RWPE1 (cell line): ENCODE results near the gene PITPNM3.
A peak's percentile ranks its signal among the peaks of the same experiment; 100 is the strongest.

Source experiments
- CTCF ChIA-PET: fragments of 350-600 bp; sonication (Branson Sonifier 250); formaldehyde crosslinking; extraction: SDS; loops from one replicate; lab custom pipeline; 2021; lab: Yijun Ruan, JAX
- POLR2A ChIA-PET: fragments of 400-600 bp; formaldehyde crosslinking; extraction: SDS; loops from one replicate; lab custom pipeline; 2020; ENCODE audit warnings: antibody characterized with exemption; ENCODE audit not compliant: low non-redundant PET; lab: Yijun Ruan, JAX
- DNase-seq: peaks from one replicate; pipeline ENCODE4 v3.0.0; 2012; ENCODE audit warnings: low spot score
- H3K27ac ChIP-seq: fragments of 450-650 bp; 2 replicates; pipeline ENCODE4 v1.5.1; 2017
- CTCF ChIP-seq: fragments of 450-650 bp; conservative IDR thresholded peaks from 2 replicates; pipeline ENCODE4 v1.5.1; 2017; ENCODE audit warnings: low read depth, mild to moderate bottlenecking

PITPNM3 gene

GRCh38 chr17:6461246-6461645 lies 95.1 kb downstream of the PITPNM3 start:
- DNase-seq: no peak
- POLR2A ChIA-PET: no interaction called here
- H3K27ac ChIP-seq: peak overlapping the region; percentile 2
- TF ChIP-seq CTCF: no peak
- CTCF ChIA-PET: interaction anchor here (2.1 kb wide), 1 partner anchor 12 kb away, joined by 10 read pairs; no protein-coding TSS in a partner anchor

- POLR2A ChIA-PET: no interaction called here
- no peak for DNase-seq
- H3K27ac ChIP-seq: peak overlapping the region; percentile 2; the same call in 1 of the 2 replicates
- TF ChIP-seq CTCF: no peak
- CTCF ChIA-PET: interaction anchor here (0.6 to 1.2 kb wide), 2 partner anchors 11 to 151 kb away, joined by 3 to 5 read pairs; no protein-coding TSS in a partner anchor
Observed at GRCh38 chr17:6460531-6461161, 95.7 kb downstream of the PITPNM3 start.

GRCh38 chr17:6458460-6458950 lies 97.8 kb downstream of the PITPNM3 start:
- TF ChIP-seq CTCF: no peak
- POLR2A ChIA-PET: no interaction called here
- peak overlapping the region; percentile 71 for H3K27ac ChIP-seq
- DNase-seq: no peak
- CTCF ChIA-PET: interaction anchor here (0.6 to 1.0 kb wide), 3 partner anchors 14 to 1214 kb away, joined by 3 to 4 read pairs (median 3); no protein-coding TSS in a partner anchor

GRCh38 chr17:6457688-6458459 lies 98.5 kb downstream of the PITPNM3 start:
- ChIA-PET POLR2A (no interaction called here), CTCF (interaction anchor here (0.6 to 1.0 kb wide), 3 partner anchors 15 to 1214 kb away, joined by 3 to 4 read pairs (median 3); no protein-coding TSS in a partner anchor)
- peak overlapping the region; percentile 71 for H3K27ac ChIP-seq

GRCh38 chr17:6456914-6457687 lies 99.3 kb downstream of the PITPNM3 start:
- peak; percentile 53 for DNase-seq
- no peak for TF ChIP-seq CTCF
- CTCF ChIA-PET: no interaction called here

More at GRCh38 chr17:6457688-6458459, 98.5 kb downstream of the PITPNM3 start:
- no peak for TF ChIP-seq CTCF
- DNase-seq: no peak

GRCh38 chr17:6456321-6456720 lies 100.0 kb downstream of the PITPNM3 start:
- peak overlapping the region; percentile 71 for H3K27ac ChIP-seq
- POLR2A ChIA-PET: no interaction called here
- no peak for DNase-seq
- CTCF ChIA-PET: no interaction called here
- TF ChIP-seq CTCF: no peak

More at GRCh38 chr17:6456914-6457687, 99.3 kb downstream of the PITPNM3 start:
- POLR2A ChIA-PET: no interaction called here
- peak overlapping the region; percentile 71 for H3K27ac ChIP-seq
